HL-60 (cell line): Measurements from ENCODE around the gene HYAL4.
"Not testable (repeated sequence)": the region's sequence is repeated elsewhere in the genome, so short reads cannot be mapped to it uniquely, and the experiment has no call there.

Experiments
- DNase-seq, 2 experiments: peaks; one replicate each; pipeline ENCODE4 v3.0.0-alpha.2; 2010 to 2020; ENCODE audit warnings: low read depth in 1 of 2, low spot score in 1 of 2
- H3K27ac ChIP-seq: fragments of 250-450 bp; sonication (Bioruptor Pico); replicated peaks from 2 replicates; pipeline ENCODE4 v1.5.1; 2020; ENCODE audit warnings: mild to moderate bottlenecking, moderate library complexity
- H3K27me3 ChIP-seq: fragments of 250-450 bp; sonication (Bioruptor Pico); 2 replicates; pipeline ENCODE4 v1.5.1; 2021; ENCODE audit warnings: mild to moderate bottlenecking, moderate library complexity; ENCODE audit not compliant: insufficient read depth, poor library complexity, severe bottlenecking
- H3K4me3 ChIP-seq: replicated peaks from 2 replicates; pipeline ENCODE4 v1.5.1; 2011; ENCODE audit warnings: mild to moderate bottlenecking, control low read depth, low read length; ENCODE audit not compliant: insufficient read depth
- CTCF ChIP-seq: IDR thresholded peaks from one replicate; pipeline ENCODE4 v1.5.1; 2011; ENCODE audit warnings: low read length, control low read depth, inconsistent platforms; ENCODE audit not compliant: insufficient read depth
- GABPA ChIP-seq: IDR thresholded peaks from 2 replicates; pipeline ENCODE4 v1.6.1; 2012; ENCODE audit warnings: low read depth
- POLR2AphosphoS5 ChIP-seq: IDR thresholded peaks from 2 replicates; pipeline ENCODE4 v1.6.1; 2012; ENCODE audit warnings: low read depth
- REST ChIP-seq: IDR thresholded peaks from 2 replicates; pipeline ENCODE4 v1.6.1; 2012; ENCODE audit warnings: low read depth; ENCODE audit not compliant: insufficient replicate concordance
- SPI1 ChIP-seq: IDR thresholded peaks from 2 replicates; pipeline ENCODE4 v1.6.1; 2012; ENCODE audit warnings: low read depth, mild to moderate bottlenecking, borderline replicate concordance

Gene HYAL4

GRCh38 chr7:123888192-123888591 lies 43.2 kb downstream of the HYAL4 start:
- DNase-seq, result no peak
- no peaks in the 10 kb centered on the region for H3K27me3 ChIP-seq
- TF ChIP-seq REST, result no peak
- no peak for TF ChIP-seq SPI1
- no peak for TF ChIP-seq POLR2AphosphoS5
- TF ChIP-seq CTCF, result no peak
- TF ChIP-seq GABPA, result no peak
- H3K4me3 ChIP-seq, result no peak overlapping the region
- no peak overlapping the region for H3K27ac ChIP-seq

- not testable (repeated sequence) for H3K27ac ChIP-seq, H3K4me3 ChIP-seq, DNase-seq, H3K27me3 ChIP-seq
Observed at GRCh38 chr7:123894753-123895152, 49.8 kb downstream of the HYAL4 start.

- DNase-seq, result no peak
- Histone ChIP-seq H3K27me3 (no peaks in the 10 kb centered on the region), H3K4me3 (no peak overlapping the region), H3K27ac (no peak overlapping the region)
- TF ChIP-seq CTCF, result no peak
- TF ChIP-seq SPI1, result no peak
- no peak for TF ChIP-seq GABPA
- no peak for TF ChIP-seq POLR2AphosphoS5
- TF ChIP-seq REST, result no peak
Observed at GRCh38 chr7:123901101-123901500, 56.1 kb downstream of the HYAL4 start.

- Histone ChIP-seq H3K4me3 (no peak overlapping the region), H3K27ac (no peak overlapping the region), H3K27me3 (no peaks in the 10 kb centered on the region)
- no peak for DNase-seq
- TF ChIP-seq GABPA (no peak), REST (no peak), CTCF (no peak), POLR2AphosphoS5 (no peak), SPI1 (no peak)
Observed at GRCh38 chr7:123905714-123906113, 60.7 kb downstream of the HYAL4 start.
